NT2/D1 (cell line): Measurements from ENCODE around the gene ERI3.

ENCODE experiments used
- SUZ12 ChIP-seq: IDR thresholded peaks from 2 replicates; pipeline ENCODE4 v1.6.1; 2011; ENCODE audit not compliant: insufficient read length, insufficient read depth; ENCODE audit errors: extremely low read depth
- YY1 ChIP-seq: IDR thresholded peaks from 2 replicates; pipeline ENCODE4 v1.6.1; 2011; ENCODE audit not compliant: insufficient read length, insufficient read depth
- ZNF274 ChIP-seq: IDR thresholded peaks from 2 replicates; pipeline ENCODE4 v1.6.1; 2011; ENCODE audit warnings: mild to moderate bottlenecking, low read depth, low read length

DNA sequence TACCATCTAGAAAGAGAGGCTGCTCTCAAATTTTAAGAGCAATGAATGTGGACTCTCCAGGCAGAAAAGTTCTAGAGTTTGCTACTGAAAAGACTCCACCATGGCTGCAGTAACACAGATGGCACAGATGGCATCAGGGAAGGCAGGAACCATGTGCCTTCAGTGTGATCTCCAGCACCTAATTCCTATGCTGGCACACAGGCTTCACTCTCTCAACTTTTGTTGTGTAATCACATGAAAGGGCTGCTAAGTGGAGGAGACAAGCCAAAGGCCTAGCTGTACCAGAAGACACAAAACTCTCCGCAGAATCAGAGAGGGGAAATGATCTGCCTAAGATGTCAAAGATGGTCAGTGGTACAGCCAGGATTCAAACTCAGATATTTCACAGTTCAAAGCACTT, 31.1 kb downstream of the ERI3 start:
- no peak for TF ChIP-seq ZNF274
- TF ChIP-seq YY1: no peak
- no peak for TF ChIP-seq SUZ12
